ENCODE measurements around the gene CHRNG.

GRCh38 chr2:232518844-232519243, 20.6 kb upstream of the CHRNG start:
- TF ChIP-seq CTCF (IDR thresholded peaks at IDR 0.05; ENCODE audit: extremely low read depth in 1 of 2, insufficient read depth in 1 of 2, low read depth in 1 of 2, low read length in 2 of 2) (no peak), POLR2AphosphoS5 (IDR thresholded peaks at IDR 0.05; ENCODE audit: insufficient read depth, low read depth, low read length) (no peak), FOS (IDR thresholded peaks at IDR 0.05; ENCODE audit: borderline replicate concordance, insufficient read depth, low read length) (no peak)

Measured in endothelial cell of umbilical vein (primary cell).